22Rv1 (cell line): Measurements from ENCODE around the gene TOB1.

Experiments
- ZFX ChIP-seq: fragments of 450-650 bp; IDR thresholded peaks from 2 replicates; pipeline ENCODE4 v1.6.1; 2017; ENCODE audit warnings: antibody characterized with exemption, borderline replicate concordance
- TF ChIP-seq, protein P1 (sequence below): fragments of 450-650 bp; IDR thresholded peaks from 2 replicates; pipeline ENCODE4 v1.5.1; 2017; ENCODE audit warnings: mild to moderate bottlenecking

DNA sequence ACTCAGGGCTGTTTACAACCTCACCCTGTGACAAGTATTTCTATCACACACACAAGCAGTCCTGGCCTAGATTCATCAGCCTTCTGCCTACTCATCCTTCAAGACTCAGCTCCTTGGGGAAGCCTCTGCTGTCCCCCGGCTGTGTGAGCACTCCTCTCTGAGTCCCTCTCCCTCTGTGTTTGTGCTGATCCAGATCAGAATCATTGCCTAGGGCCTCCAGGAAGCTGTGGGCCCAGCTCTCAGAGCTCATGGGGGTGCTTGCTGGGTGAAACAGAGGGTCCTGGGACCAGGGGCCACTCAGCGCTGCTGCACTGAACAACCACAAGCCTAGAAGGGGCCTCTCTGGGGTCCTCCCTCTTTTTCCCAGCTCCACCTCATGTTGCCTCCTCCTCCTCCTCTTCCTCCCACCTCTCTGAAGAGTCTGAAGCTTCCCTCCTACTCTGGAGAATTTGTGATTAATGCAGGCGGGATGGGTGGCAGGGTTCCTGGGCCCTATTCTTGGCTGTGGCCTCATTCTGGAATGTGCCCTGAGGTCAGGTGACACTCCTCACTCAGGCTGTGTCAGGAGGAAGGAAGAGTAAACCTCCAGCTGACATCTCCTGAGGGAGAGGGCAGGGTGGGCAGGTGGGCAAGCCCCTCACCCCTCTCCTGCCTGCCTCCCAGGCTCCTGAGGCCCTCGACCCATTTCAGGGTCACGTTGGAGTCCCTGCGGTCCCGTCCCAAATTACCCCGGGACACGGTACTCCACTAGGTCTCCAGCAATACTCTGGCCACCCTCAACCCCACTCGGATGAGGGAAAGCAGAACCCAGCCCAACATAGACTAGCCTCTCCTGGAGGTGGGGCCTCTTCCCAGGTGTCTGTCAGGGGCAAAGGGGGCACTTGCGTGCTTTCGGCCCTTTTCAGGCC lies 20.7 kb downstream of the TOB1 start:
- TF ChIP-seq, protein P1, sequence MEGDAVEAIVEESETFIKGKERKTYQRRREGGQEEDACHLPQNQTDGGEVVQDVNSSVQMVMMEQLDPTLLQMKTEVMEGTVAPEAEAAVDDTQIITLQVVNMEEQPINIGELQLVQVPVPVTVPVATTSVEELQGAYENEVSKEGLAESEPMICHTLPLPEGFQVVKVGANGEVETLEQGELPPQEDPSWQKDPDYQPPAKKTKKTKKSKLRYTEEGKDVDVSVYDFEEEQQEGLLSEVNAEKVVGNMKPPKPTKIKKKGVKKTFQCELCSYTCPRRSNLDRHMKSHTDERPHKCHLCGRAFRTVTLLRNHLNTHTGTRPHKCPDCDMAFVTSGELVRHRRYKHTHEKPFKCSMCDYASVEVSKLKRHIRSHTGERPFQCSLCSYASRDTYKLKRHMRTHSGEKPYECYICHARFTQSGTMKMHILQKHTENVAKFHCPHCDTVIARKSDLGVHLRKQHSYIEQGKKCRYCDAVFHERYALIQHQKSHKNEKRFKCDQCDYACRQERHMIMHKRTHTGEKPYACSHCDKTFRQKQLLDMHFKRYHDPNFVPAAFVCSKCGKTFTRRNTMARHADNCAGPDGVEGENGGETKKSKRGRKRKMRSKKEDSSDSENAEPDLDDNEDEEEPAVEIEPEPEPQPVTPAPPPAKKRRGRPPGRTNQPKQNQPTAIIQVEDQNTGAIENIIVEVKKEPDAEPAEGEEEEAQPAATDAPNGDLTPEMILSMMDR: no peak
- no peak for TF ChIP-seq ZFX
